ENCODE data around the gene NLRP6.
"Not testable (repeated sequence)": the region's sequence is repeated elsewhere in the genome, so short reads cannot be mapped to it uniquely, and the experiment has no call there.

NLRP6 gene

DNA sequence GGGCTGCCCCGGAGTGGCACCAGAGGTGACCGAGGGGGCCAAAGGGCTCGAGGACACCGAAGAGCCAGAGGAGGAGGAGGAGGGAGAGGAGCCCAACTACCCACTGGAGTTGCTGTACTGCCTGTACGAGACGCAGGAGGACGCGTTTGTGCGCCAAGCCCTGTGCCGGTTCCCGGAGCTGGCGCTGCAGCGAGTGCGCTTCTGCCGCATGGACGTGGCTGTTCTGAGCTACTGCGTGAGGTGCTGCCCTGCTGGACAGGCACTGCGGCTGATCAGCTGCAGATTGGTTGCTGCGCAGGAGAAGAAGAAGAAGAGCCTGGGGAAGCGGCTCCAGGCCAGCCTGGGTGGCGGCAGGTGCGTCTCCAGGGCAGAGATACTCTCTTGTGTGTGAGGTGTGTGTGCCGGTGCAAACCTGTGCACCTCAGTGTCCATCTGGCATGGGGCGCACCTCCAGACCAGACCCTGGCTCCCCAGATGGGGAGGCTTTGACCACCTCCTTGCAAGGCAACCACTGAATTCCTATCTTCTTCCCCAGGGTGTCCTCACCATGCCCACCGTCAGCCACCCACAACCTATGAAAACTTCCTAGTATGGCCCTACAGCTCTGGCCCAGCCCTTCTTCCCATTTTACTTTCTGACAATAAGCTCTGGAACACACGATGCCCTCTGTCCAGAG lies 3.4 kb downstream of the NLRP6 start:
- in situ Hi-C loops (cut with MboI; ENCODE audit: low sequenced_read_pairs): no loop called here

DNA sequence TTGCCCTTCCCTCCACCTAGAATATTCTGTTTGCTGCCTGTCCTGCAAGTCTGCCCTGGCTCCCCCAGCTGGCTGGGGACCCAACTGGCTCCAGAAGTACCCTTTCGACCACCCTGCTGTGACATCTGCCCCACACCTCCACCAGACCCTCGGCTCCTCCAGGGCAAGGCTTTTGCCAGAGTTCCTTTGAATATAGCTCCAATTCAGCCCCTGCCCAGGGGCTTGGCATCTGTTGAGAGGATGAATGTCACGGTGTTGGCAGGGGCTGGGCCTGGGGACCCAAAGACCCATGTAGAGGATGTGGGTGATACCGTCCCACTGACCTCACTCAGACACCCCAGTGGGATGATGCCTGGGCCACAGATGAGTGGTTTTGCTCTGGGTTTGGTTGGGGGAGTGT lies 4.0 kb downstream of the NLRP6 start:
- in situ Hi-C loops (cut with MboI; ENCODE audit: low sequenced_read_pairs): no loop called here

DNA sequence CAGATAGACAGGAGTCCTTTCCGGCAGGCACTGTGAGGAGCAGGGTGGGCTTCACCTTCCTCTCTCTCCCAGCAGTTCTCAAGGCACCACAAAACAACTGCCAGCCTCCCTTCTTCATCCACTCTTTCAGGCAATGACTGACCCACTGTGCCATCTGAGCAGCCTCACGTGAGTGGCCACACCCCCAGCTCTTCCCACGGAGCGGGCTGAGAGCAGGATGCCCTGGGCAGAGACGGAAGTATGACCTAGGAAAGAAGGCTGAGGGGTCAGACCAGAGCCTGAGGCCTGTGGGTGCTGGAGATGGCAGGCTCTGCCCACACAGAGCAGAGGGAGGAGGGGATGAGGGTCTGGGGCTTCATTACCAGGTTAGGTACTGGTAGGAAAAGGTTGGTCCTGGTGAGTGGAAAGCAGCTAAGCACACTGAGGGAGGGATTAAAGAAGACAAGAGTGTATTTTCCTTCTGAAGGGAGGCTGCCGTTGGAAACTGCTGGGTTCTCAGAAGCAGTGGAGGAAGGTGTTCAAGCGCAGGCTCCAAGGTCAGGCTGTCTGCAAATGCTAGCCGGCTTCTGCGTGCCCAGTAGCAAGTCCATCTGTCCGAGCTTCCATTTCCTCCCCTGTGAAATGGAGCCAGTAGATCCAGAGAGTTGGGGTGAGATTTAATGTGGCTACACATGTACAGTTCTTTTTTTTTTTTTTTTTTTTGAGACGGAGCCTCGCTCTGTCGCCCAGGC lies 4.6 kb downstream of the NLRP6 start:
- in situ Hi-C loops (cut with MboI; ENCODE audit: low sequenced_read_pairs): no loop called here

DNA sequence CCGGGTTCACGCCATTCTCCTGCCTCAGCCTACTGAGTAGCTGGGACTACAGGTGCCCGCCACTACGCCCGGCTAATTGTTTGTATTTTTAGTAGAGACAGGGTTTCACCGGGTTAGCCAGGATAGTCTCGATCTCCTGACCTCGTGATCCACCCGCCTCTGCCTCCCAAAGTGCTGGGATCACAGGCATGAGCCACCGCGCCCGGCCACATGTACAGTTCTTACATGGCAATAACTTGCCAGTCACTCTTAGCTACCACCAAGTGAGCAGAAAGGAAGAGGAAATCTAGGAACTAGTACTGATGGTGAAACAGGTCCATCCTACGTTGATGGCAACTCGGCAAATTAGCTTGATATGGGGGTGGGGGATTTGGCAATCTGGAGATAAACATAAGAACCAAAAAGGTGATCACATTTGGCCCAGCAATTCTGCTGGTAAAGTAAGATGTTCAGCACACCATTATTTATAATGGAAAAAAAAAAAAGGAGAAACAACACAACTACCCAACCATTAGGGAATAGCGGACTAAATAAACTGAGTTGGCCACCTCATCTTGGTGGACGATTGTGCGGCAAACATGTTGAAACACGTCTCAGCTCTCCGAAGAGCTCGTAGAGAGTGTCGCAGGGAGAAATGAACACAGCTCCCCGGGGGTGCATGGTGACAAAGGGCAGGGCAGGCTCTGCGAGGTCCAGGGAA lies 5.3 kb downstream of the NLRP6 start:
- in situ Hi-C loops (cut with MboI; ENCODE audit: low sequenced_read_pairs): no loop called here

DNA sequence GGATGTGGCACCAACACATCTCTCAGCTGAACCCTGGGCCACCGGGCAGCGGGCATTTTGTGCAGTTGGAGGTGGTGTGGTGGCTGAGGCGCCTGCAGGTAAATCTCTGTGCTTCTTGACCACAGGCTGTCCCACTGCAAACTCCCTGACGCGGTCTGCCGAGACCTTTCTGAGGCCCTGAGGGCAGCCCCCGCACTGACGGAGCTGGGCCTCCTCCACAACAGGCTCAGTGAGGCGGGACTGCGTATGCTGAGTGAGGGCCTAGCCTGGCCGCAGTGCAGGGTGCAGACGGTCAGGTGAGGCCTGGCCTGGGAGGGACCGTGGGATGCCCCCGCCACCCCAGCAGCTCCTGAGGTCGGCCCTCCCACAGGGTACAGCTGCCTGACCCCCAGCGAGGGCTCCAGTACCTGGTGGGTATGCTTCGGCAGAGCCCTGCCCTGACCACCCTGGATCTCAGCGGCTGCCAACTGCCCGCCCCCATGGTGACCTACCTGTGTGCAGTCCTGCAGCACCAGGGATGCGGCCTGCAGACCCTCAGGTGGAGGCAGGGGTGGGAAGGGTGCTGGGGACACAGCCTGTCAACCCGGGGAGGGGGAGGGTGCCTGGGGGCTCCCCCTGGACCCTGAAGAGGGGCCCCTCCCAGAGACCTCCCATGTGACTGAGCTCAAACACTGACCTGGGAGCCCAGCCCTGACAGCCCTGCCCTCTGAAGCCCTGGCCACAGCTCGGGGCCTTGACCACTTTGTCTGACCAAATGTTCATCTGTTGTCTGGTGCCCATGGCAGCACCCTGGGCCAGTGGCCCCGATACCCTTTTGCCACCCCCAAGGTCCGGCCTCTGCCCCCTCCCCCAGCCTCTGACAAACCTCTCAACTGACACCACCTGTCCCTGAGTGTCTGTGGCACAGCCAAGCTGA lies 6.2 kb downstream of the NLRP6 start:
- in situ Hi-C loops (cut with MboI; ENCODE audit: low sequenced_read_pairs): no loop called here

DNA sequence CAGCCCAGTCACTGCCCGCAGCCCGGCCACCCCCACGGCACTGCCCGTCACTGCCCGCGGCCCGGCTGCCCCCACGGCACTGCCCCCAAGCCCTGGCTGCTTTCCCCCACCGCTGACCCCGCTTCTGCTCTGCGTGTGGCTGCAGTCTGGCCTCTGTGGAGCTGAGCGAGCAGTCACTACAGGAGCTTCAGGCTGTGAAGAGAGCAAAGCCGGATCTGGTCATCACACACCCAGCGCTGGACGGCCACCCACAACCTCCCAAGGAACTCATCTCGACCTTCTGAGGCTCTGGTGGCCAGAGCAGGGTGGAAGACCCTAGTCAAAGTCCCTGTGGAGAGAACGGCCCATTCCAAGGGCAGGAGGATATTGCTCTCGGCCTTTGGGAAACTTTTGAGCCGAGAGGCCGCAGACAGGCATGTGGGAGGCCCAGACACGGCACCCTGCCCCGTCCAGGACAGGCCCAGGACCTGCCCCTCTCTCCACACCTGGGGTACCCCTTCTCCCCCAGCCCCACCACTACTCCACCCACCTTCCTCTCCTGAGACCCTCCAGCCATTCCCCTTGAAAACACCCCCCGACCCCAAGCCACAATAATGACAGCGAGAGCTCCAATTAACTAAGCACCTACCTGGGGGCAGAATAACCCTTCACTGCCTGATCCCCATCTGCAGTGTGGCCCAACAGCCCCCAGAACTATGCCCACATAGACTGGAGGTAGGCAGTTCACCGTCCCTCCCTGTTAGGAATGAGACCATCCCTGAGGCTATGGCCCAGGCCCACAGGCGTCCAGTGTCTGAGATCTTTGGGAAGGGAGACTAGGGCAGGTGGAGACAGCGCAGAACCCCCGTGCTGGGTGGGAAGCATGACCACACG lies 7.0 kb downstream of the NLRP6 start:
- in situ Hi-C loops (cut with MboI; ENCODE audit: low sequenced_read_pairs): no loop called here

DNA sequence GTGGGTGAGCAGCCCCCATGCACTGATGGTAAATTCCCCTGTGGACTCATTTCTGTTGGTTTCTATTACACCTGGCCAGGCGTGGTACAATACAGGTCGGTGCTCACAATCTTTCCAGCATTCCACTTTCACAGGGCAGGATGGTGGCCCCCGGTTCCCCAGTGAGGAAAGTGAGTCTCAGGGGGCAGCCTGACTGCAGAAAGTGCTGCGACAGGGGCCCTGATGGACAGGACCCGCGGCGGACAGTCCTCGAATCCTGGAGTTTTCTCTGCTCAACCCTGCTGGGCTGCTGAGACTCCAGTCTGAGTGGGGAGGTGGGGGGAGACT lies 7.7 kb downstream of the NLRP6 start:
- in situ Hi-C loops (cut with MboI; ENCODE audit: low sequenced_read_pairs): no loop called here

DNA sequence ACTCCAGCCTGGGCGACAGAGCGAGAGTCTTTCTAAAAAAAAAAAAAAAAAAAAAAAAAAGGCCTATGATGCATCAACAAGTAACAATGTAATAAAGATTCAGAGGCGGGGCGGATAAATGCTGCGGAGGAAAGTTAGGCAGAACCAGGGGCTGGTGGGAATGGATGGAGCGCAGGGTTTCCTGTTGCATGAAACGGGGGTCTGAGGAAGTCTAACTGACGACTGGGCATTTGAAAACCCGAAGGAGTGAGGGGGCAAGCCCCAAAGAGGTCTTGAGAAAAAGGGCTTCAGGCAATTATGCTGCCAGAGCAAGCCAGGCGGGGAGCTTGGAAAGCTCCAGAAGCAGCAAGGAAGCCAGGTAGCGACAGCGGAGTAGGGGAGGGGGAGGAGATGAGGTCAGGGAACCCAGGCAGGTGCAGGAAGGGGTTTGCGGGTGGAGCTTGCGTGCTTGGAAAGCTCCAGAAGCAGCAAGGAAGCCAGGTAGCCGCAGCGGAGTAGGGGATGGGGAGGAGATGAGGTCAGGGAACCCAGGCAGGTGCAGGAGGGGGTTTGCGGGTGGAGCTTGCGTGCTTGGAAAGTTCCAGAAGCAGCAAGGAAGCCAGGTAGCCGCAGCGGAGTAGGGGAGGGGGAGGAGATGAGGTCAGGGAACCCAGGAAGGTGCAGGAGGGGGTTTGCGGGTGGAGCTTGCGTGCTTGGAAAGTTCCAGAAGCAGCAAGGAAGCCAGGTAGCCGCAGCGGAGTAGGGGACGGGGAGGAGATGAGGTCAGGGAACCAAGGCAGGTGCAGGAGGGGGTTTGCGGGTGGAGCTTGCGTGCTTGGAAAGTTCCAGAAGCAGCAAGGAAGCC lies 9.0 kb downstream of the NLRP6 start:
- in situ Hi-C loops (cut with MboI; ENCODE audit: low sequenced_read_pairs): not testable (repeated sequence)

DNA sequence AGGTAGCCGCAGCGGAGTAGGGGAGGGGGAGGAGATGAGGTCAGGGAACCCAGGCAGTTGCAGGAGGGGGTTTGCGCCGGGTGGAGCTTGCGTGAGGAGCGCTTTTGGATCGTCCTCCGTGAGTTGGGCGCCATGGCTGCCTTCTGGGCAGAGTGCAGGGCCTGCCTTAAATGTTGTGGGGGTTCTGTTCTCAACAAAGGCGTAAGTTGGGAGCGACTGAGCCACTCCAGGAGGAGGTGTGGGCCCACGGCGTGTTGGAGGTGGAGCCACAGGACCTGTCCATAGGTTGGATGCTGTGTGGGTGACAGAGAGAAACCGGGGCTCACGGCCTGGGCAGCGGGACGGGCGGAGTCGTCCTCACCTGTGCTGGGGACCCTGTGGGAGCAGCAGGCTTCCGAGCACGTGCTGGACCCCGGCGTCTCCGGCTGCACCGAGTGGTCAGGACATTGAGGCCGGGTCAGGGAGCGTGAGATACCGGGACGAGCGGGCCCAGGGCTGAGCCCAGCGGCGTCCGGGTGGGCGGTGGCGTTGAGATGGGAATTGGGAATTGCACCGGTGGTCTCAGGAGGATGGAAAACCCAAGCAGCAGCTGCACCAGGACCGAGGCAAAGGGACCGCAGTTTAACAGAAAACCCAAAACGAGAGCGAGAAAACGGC lies 9.7 kb downstream of the NLRP6 start:
- in situ Hi-C loops (cut with MboI; ENCODE audit: low sequenced_read_pairs): no loop called here

DNA sequence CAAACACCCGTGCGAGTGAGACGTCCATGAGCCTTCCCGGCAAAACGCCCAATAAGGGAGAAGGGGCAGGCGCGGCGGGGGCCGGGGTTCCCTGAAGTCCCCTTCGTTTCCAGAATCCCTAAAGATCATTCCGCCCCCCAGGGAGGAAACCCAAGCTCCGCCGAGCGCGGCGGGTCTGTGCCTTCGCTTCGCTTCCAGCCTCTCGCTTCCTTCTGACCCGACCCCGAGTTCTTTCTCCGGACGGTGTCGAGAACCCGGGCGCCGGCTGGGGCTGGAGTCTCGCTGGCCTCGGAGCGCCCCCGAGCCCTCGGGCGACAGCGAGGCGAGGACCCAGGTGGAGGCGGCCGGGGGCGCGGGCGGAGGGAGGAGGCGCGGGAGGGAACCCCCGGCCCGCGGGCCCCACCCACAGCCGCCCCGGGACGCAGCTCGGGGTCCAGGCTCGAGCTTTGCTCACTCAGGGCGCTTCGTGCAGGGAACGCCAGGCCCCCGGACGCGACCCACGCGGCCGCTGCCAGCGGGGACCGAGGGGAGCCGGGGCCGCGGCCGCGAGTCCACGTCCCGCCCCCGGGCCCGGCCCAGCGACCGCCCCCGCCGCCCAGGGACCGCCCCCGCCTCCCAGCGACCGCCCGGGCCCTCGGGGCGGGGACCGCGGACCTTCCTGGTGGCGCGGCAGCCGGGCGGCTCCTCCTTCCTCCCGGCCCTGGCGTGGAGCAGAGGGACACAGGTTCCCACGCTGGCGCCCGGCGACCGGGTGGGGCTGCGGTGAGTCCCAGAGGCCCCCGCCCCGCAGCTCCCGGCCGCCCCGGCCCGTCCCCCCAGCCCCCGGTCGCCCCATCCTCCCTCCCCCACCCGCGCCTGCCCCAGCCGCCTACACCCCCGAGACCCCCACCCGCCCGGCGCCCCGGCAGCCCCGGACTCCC lies 10.5 kb downstream of the NLRP6 start, which contains the start of gene PGGHG:
Gene PGGHG (plus strand): TSS at position 649 of the 920 bp plus-strand sequence. CDS start 691 bp downstream, outside the sequence.
- in situ Hi-C loops (cut with MboI; ENCODE audit: low sequenced_read_pairs): no loop called here

DNA sequence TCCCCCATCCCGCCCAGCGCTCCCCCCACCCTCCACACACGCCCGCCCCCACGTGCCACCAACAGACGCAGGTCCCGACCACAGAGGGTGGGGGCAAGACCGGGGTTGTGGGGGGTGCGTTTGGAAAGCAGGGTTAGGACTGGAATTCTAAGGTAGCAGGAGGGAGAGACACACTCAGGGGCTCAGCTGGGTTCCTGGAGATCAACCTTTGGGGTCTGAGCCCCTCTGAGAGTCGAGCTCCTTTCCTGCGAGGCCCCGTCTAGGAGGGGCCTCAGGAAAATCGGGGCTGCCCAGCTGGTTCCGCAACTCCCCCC lies 11.1 kb downstream of the NLRP6 start:
- in situ Hi-C loops (cut with MboI; ENCODE audit: low sequenced_read_pairs): no loop called here

DNA sequence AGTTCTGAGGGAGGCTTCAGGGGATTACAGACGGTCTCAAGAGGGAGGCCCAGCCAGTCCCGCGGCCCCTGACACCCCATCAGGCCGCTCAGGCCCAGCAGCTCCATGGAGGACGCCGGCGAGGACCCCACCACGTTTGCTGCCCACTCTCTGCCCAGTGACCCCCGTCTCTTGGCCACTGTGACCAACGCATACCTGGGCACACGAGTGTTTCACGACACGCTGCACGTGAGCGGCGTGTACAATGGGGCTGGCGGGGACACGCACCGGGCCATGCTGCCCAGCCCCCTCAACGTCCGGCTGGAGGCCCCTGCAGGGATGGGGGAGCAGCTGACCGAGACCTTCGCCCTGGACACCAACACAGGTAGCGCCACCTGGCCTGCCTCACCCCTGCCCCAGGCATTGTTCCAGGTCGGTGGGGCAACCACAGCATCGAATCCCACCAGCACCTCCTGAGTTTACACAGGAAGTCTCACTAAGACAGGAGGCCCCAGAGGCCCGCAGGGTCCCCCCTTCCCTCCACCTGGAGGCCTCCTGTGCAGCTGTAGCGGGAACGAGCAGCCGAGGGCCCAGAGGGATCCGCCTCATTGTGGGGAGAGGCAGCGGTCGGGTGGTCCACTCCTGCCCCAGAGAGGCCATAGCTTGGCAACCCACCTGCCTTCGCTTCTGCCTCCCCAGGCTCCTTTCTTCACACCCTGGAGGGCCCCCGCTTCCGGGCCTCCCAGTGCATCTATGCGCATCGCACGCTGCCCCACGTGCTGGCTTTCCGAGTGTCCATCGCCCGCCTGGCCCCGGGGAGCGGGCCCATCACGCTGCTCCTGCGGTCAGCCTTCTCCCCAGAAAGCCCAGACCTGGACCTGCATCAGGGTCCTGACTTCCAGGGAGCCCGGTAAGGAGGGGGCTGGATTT lies 11.8 kb downstream of the NLRP6 start:
- in situ Hi-C loops (cut with MboI; ENCODE audit: low sequenced_read_pairs): no loop called here

DNA sequence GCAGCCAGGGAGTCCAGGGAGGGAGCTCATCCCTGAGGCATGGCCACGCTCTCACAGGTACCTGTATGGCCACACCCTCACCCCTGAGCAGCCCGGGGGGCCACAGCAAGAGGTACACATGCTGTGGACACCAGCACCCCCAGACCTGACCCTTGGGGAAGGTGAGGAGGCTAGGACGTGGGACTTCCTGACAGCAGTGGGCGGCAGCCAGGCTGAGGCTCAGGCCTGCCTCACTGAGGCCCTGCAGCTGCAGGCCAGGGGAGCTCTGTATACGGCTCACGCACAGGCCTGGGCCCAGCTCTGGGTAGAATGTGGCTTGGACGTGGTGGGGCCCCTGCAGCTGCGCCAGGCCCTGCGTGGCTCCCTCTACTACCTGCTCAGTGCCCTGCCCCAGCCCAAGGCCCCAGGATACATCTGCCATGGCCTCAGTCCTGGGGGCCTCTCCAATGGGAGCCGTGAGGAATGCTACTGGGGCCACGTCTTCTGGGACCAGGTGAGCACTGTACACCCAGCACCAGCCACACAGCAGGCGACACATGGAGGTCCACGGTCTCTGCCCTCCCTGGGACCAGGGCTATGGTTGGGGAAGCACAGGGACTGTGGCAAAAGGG lies 12.5 kb downstream of the NLRP6 start:
- in situ Hi-C loops (cut with MboI; ENCODE audit: low sequenced_read_pairs): no loop called here

DNA sequence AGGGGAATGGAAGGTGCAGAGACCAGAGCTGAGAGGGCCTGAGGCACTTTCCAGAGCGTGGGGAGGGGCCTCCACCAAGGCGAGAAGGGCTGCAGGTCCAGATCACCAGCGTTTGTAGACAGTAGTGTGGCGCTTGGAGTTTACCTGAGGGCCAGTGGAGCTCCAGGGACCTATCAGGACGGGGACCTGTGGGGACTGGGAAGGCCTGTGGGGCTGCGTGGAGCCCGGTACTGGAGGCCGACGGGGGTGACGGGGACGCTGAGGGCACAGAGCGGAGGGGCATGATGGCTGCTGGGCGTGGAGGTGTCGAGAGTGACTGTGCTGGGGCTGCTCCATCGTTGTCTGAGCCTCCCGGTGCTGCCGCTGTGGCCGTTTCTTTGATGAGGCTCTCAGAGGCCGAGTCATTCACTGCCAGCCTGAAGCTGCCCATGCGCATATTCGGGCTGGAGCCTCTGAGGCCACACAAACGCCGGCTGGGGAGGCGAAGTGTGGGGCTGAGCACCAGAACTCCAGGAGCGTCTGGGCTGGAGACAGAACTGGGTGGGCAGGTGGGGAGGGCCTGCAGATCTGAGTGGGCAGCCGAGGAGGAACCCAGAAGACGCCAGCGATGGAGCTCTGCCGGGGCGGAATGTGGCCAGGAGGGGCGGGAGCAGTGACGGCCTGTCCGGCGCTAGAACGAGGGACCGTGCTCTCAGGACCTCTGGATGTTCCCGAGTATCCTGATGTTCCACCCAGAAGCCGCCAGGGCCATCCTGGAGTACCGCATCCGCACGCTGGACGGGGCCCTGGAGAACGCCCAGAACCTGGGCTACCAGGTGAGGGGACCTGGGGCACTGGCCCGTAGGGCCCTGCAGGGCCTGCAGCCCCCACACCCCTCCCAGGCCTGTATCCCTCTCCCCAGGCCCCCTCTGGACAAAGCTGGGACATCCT lies 13.3 kb downstream of the NLRP6 start:
- in situ Hi-C loops (cut with MboI; ENCODE audit: low sequenced_read_pairs): no loop called here
